NT2/D1 (cell line): ENCODE measurements around the gene SLC28A1.

Experiments used
- SUZ12 ChIP-seq: IDR thresholded peaks from 2 replicates; pipeline ENCODE4 v1.6.1; 2011; ENCODE audit not compliant: insufficient read length, insufficient read depth; ENCODE audit errors: extremely low read depth
- ZNF274 ChIP-seq: IDR thresholded peaks from 2 replicates; pipeline ENCODE4 v1.6.1; 2011; ENCODE audit warnings: mild to moderate bottlenecking, low read depth, low read length

DNA sequence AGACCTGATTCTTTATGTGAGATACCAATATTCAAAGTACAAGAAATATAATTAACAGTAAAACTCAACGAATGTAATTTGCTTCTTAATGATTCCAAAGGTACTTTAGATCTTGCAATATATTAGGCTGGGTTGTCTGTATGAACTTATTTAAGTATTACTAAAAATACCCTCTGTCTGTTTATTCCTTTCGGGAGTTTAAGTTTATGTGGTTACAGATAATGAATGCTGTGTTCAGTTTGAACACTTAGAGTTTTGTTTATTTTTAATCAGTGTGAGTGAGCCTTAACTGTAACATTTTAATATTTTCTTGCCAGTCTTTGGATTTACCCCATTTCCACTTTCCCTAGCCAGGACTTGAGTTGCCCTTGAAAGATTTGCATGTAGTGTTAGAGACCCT, 100.7 kb downstream of the SLC28A1 start:
- TF ChIP-seq ZNF274: no peak
- TF ChIP-seq SUZ12: no peak
